Measurements from ENCODE around the gene ABHD17C. TPM values are rescaled to one million over a fixed set of nuclear protein-coding genes. Genes with fewer than 3 reads are reported as not detected.
"Not testable (repeated sequence)": the region's sequence is repeated elsewhere in the genome, so short reads cannot be mapped to it uniquely, and the experiment has no call there.

ABHD17C gene
- total RNA-seq, 2 donors from 2014 or later = 6.2 to 6.4 TPM

DNA sequence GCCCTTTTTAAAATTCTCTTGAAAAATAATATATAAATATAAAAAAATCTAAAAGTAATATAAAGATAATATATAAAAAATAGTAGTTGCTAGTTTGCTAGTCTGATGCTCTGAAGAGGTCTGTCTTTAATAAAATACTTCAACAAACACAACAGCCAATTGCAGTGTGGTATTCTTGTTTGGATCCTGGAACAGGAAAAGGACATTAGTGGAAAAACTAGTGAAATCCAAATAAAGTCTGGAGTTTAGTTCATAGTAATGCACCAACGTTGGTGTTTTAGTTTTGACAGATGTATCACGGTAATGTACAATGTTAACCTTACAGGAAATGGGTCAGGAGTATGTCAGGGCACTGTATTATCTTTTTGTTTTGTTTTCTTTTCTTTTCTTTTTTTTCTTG, 58.1 kb downstream of the ABHD17C start:
- Mint-ChIP-seq H3K4me1 (no peaks in the 10 kb centered on the region), H3K27ac (no peak overlapping the region)
- no peak for ATAC-seq (replicated peaks)

GRCh38 chr15:80754014-80754413, 58.9 kb downstream of the ABHD17C start:
- no peak overlapping the region for H3K27ac Mint-ChIP-seq
- ATAC-seq (replicated peaks) = no peak
- no peak overlapping the region for H3K4me3 Mint-ChIP-seq
- no peaks in the 10 kb centered on the region for H3K4me1 Mint-ChIP-seq
- H3K36me3 Mint-ChIP-seq (ENCODE audit: low read depth) = peaks cover 18% of the 10 kb centered on the region
- no peaks in the 10 kb centered on the region for H3K27me3 Mint-ChIP-seq
- no peaks in the 10 kb centered on the region for H3K9me3 Mint-ChIP-seq

More for the DNA sequence above, 58.1 kb downstream of the ABHD17C start:
- Mint-ChIP-seq H3K4me3 (no peak overlapping the region), H3K9me3 (no peaks in the 10 kb centered on the region), H3K36me3 (ENCODE audit: low read depth) (peaks cover 18% of the 10 kb centered on the region), H3K27me3 (no peaks in the 10 kb centered on the region)

- Mint-ChIP-seq H3K27ac (no peak overlapping the region), H3K9me3 (no peaks in the 10 kb centered on the region), H3K4me3 (no peak overlapping the region), H3K4me1 (no peaks in the 10 kb centered on the region), H3K27me3 (no peaks in the 10 kb centered on the region), H3K36me3 (ENCODE audit: low read depth) (peaks cover 5% of the 10 kb centered on the region)
- ATAC-seq (replicated peaks) = no peak
These were observed 60.8 kb downstream of the ABHD17C start for GRCh38 chr15:80755885-80756284.

GRCh38 chr15:80758130-80758745, 63.1 kb downstream of the ABHD17C start:
- ATAC-seq (replicated peaks) = no peak
- Mint-ChIP-seq H3K36me3 (ENCODE audit: low read depth) (no peaks in the 10 kb centered on the region), H3K4me1 (no peaks in the 10 kb centered on the region), H3K9me3 (no peaks in the 10 kb centered on the region), H3K4me3 (no peak overlapping the region), H3K27me3 (no peaks in the 10 kb centered on the region), H3K27ac (no peak overlapping the region)

GRCh38 chr15:80760960-80761359, 65.8 kb downstream of the ABHD17C start:
- Mint-ChIP-seq H3K9me3 (no peaks in the 10 kb centered on the region), H3K4me1 (no peaks in the 10 kb centered on the region), H3K27ac (no peak overlapping the region), H3K27me3 (no peaks in the 10 kb centered on the region), H3K4me3 (no peak overlapping the region), H3K36me3 (ENCODE audit: low read depth) (no peaks in the 10 kb centered on the region)
- no peak for ATAC-seq (replicated peaks)

DNA sequence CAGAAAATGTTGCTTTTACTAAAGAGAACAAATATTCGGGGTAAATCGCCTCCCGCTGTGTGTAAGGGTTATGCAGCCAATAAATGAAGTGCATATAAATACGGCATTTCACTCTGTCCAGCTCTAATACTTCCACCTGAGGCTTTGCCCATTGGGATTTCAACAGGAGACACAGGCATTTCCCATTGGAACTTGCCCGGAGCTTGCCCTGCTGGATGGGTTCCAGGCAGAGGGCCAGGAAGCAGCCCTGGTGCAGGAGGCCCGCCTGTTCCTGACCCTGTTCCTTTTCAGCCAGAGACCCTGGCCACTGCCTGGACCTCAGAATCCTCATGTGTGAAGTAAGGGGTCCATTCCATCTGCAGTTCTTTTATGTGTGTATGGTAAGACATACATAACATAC, 66.6 kb downstream of the ABHD17C start:
- no peaks in the 10 kb centered on the region for H3K9me3 Mint-ChIP-seq
- no peak for ATAC-seq (replicated peaks)
- no peak overlapping the region for H3K4me3 Mint-ChIP-seq
- H3K36me3 Mint-ChIP-seq (ENCODE audit: low read depth) = no peaks in the 10 kb centered on the region
- H3K27me3 Mint-ChIP-seq = no peaks in the 10 kb centered on the region
- H3K27ac Mint-ChIP-seq = no peak overlapping the region
- no peaks in the 10 kb centered on the region for H3K4me1 Mint-ChIP-seq

- H3K36me3 Mint-ChIP-seq (ENCODE audit: low read depth); ATAC-seq (replicated peaks); H3K27me3 Mint-ChIP-seq; H3K9me3 Mint-ChIP-seq; H3K4me3 Mint-ChIP-seq; H3K4me1 Mint-ChIP-seq; H3K27ac Mint-ChIP-seq: not testable (repeated sequence)
These were observed 68.1 kb downstream of the ABHD17C start for GRCh38 chr15:80763235-80763634.

GRCh38 chr15:80764535-80764934, 69.4 kb downstream of the ABHD17C start:
- H3K9me3 Mint-ChIP-seq = no peaks in the 10 kb centered on the region
- no peak overlapping the region for H3K4me3 Mint-ChIP-seq
- no peak overlapping the region for H3K27ac Mint-ChIP-seq
- H3K36me3 Mint-ChIP-seq (ENCODE audit: low read depth) = no peaks in the 10 kb centered on the region
- peaks cover under 1% of the 10 kb centered on the region for H3K27me3 Mint-ChIP-seq
- no peaks in the 10 kb centered on the region for H3K4me1 Mint-ChIP-seq
- ATAC-seq (replicated peaks) = no peak

DNA sequence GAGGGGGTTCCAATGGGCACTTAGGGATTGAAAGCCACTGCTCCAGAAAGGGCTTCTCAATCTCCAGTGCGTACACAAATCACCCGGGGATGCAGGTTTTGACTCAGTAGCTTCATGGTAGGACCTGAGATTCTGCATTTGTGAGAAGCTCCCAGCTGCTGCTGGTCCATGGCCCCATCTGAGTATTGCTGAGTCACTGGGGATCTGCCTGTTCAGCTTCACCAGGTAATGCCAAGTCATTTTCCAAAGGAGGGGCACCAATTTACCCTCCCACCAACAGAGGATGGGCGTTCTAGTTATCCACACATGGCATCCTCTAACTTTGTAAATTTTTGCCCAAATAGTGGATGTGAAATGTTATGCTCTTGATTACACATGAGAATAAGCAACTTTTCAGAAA, 71.2 kb downstream of the ABHD17C start:
- Mint-ChIP-seq H3K4me3 (no peak overlapping the region), H3K27ac (no peak overlapping the region), H3K27me3 (peaks cover 7% of the 10 kb centered on the region), H3K36me3 (ENCODE audit: low read depth) (no peaks in the 10 kb centered on the region), H3K9me3 (no peaks in the 10 kb centered on the region), H3K4me1 (no peaks in the 10 kb centered on the region)
- ATAC-seq (replicated peaks) = no peak

DNA sequence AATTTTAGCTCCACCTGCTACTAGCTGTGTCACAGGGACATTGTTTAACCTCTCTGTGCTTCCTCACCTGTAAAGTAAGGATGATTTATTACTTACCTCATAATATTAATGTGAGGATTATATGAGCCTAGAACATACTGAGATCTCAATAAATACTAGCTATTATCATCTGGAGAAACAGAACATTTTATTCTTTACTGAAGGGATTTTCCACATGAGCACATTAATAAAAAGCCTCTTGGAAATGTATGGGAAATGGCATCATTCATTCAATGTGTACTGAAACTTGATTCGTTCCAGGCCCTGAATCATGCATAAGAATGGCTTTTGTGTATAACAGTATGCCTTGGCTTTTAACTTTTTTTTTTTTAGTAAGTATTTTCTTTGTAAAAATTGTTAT, 73.0 kb downstream of the ABHD17C start:
- Mint-ChIP-seq H3K4me1 (no peaks in the 10 kb centered on the region), H3K9me3 (no peaks in the 10 kb centered on the region), H3K4me3 (no peak overlapping the region), H3K36me3 (ENCODE audit: low read depth) (no peaks in the 10 kb centered on the region), H3K27ac (no peak overlapping the region), H3K27me3 (peaks cover 7% of the 10 kb centered on the region)
- no peak for ATAC-seq (replicated peaks)

GRCh38 chr15:80769153-80769828, 74.2 kb downstream of the ABHD17C start:
- H3K27ac Mint-ChIP-seq = no peak overlapping the region

DNA sequence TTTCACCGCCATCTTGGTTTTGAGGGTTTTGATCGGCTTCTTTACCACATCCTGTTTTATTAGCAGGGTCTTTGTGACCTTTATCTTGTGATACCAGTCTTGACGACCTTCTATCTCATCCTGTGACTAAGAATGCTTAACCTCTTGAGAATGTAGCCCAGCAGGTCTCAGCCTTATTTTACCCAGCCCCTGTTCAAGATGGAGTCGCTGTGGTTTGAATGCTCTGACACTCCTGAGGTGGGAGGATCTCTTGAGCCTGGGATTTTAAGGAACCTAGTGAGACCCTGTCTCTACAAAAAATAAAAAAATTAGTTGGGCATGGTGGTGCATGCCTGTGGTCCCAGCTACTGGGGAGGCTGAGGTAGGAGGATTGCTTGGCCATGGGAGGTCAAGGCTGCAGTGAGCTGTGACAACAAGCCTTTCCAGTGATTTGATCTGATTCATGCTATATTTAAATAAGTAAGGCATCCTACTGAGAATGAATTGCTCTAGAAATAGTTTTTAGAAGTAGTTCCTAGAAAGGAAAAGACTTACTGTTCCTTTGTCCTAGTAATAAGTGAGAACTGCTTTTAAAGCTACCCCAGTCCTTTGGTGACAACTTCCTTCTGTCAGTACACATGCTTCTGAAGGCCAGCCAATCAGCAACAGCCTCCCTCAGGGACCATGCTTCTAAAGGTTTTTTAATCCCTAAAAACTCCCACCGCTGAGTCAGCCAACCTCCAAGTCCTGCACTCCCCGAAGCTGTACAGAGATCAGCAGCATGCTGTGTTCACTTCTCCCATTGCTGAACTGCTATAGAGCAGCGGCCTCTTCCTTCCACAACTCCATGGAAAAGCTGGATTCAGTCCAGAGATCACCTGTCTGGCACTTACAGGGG, 75.0 kb downstream of the ABHD17C start:
- no peak overlapping the region for H3K4me3 Mint-ChIP-seq
- H3K9me3 Mint-ChIP-seq = no peaks in the 10 kb centered on the region
- H3K4me1 Mint-ChIP-seq = no peaks in the 10 kb centered on the region
- no peak for ATAC-seq (replicated peaks)
- no peaks in the 10 kb centered on the region for H3K36me3 Mint-ChIP-seq (ENCODE audit: low read depth)
- H3K27ac Mint-ChIP-seq = no peak overlapping the region
- H3K27me3 Mint-ChIP-seq = peaks cover 7% of the 10 kb centered on the region

More at GRCh38 chr15:80769153-80769828, 74.2 kb downstream of the ABHD17C start:
- Mint-ChIP-seq H3K9me3 (no peaks in the 10 kb centered on the region), H3K4me3 (no peak overlapping the region), H3K27me3 (peaks cover 7% of the 10 kb centered on the region), H3K36me3 (ENCODE audit: low read depth) (no peaks in the 10 kb centered on the region), H3K4me1 (no peaks in the 10 kb centered on the region)
- ATAC-seq (replicated peaks) = no peak

GRCh38 chr15:80773122-80773551, 78.0 kb downstream of the ABHD17C start:
- H3K4me3 Mint-ChIP-seq = no peak overlapping the region
- ATAC-seq (replicated peaks) = no peak
- peaks cover 14% of the 10 kb centered on the region for H3K27me3 Mint-ChIP-seq

GRCh38 chr15:80773792-80774352, 78.8 kb downstream of the ABHD17C start:
- H3K27ac Mint-ChIP-seq = no peak overlapping the region
- H3K9me3 Mint-ChIP-seq = no peaks in the 10 kb centered on the region
- no peak overlapping the region for H3K4me3 Mint-ChIP-seq

More at GRCh38 chr15:80773122-80773551, 78.0 kb downstream of the ABHD17C start:
- Mint-ChIP-seq H3K36me3 (ENCODE audit: low read depth) (no peaks in the 10 kb centered on the region), H3K9me3 (no peaks in the 10 kb centered on the region), H3K27ac (no peak overlapping the region), H3K4me1 (no peaks in the 10 kb centered on the region)

More at GRCh38 chr15:80773792-80774352, 78.8 kb downstream of the ABHD17C start:
- Mint-ChIP-seq H3K36me3 (ENCODE audit: low read depth) (no peaks in the 10 kb centered on the region), H3K4me1 (no peaks in the 10 kb centered on the region), H3K27me3 (peaks cover 14% of the 10 kb centered on the region)
- no peak for ATAC-seq (replicated peaks)

Measured in activated T-helper 17 cell treated with anti-CD3 and anti-CD28 coated beads, Interleukin-2, amount 50 U/mL, for 72 hours (primary cell).